C1 segment of cervical spinal cord (tissue), 14 donors: ENCODE results near the gene PTCD2.
A peak's percentile ranks its signal among the peaks of the same experiment; 100 is the strongest.
"Not testable (repeated sequence)": the region's sequence is repeated elsewhere in the genome, so short reads cannot be mapped to it uniquely, and the experiment has no call there.

Experiments used
- DNase-seq, 14 donors: peaks; one replicate each; lab custom pipeline; 2025; lab: John Stamatoyannopoulos, UW

The PTCD2 gene

GRCh38 chr5:72379936-72380335, 59.8 kb downstream of the PTCD2 start:
- DNase-seq, result no peak

- no peak for DNase-seq
Observed at GRCh38 chr5:72380492-72381274, 60.5 kb downstream of the PTCD2 start.

DNA sequence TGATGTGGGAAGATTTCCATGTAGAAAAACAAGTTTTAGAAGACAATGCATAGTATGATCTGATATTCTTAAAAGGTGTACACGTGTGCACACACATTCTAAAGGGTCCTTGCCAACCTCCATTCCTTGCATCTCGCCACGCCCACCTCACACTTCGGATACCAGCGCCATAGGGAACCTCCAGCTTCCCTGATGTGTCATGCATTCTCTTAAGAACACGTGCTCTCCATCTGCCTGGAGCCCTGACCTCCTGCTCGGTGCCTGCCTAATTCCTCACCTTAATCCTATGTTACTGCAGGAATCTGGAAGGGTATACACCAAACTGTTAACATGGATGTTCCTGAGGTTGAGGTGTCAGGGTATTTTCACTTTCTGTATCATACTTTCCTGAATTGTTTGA, 63.1 kb downstream of the PTCD2 start:
- no peak for DNase-seq

GRCh38 chr5:72383726-72384125, 63.6 kb downstream of the PTCD2 start:
- no peak for DNase-seq

- DNase-seq, result no peak
Observed at GRCh38 chr5:72386639-72387038, 66.5 kb downstream of the PTCD2 start.

GRCh38 chr5:72387985-72388384, 67.8 kb downstream of the PTCD2 start:
- DNase-seq, result no peak

GRCh38 chr5:72388646-72389045, 68.5 kb downstream of the PTCD2 start:
- DNase-seq, result no peak

- no peak for DNase-seq
Observed at GRCh38 chr5:72390836-72391235, 70.7 kb downstream of the PTCD2 start.

- DNase-seq, result no peak
Observed at GRCh38 chr5:72392326-72392733, 72.2 kb downstream of the PTCD2 start.

GRCh38 chr5:72393052-72393451, 72.9 kb downstream of the PTCD2 start:
- no peak for DNase-seq

GRCh38 chr5:72394688-72395087, 74.5 kb downstream of the PTCD2 start:
- peak in 1 of 14 donors; percentile 1 for DNase-seq

GRCh38 chr5:72397836-72398235, 77.7 kb downstream of the PTCD2 start:
- DNase-seq, result no peak

GRCh38 chr5:72400950-72401349, 80.8 kb downstream of the PTCD2 start:
- DNase-seq, result no peak

DNA sequence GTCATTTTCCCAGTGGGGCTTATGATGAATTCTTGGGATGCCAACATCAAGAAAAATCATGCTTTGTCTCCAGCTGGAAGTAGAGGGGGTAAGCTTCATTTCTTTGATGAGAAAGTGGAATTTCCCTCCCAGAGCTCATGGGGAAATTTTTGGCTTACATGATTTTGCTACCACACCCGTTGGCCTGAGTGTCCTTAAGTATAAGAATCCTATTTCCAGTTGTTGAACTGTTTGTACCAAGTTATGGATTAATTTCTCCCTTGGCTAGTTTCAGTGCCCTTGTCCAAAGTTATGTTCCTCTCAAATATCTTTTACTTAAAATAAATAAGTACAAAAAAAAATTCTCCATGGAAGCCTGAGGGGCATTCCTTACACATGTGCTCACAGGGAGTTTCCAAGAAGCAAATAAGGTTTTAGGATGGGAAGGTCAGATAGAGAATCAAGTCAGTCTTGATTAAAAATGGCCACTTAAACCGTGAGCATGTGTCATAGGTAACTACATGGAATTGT, 82.3 kb downstream of the PTCD2 start:
- DNase-seq, result no peak

GRCh38 chr5:72402959-72403628, 82.9 kb downstream of the PTCD2 start:
- DNase-seq, result no peak

GRCh38 chr5:72404771-72405170, 84.6 kb downstream of the PTCD2 start:
- not testable (repeated sequence) for DNase-seq

DNA sequence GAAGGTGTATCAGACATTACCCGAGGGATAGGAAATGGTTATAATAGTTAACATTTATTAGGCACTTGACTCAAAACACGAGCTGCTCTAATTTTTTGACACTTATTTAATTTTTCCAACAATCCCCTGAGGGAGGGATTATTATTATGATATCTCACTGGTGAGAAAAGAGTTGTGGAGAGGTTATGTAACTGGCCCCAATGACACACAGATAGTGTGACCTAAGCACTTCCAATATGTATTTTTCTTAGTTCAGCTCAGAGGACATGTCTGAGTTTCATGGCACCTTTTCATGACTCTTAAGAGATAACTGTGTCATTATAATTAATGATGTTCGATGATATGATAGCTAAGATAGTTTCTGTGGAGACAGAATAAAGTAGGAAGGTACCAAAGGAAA, 86.9 kb downstream of the PTCD2 start:
- no peak for DNase-seq

DNA sequence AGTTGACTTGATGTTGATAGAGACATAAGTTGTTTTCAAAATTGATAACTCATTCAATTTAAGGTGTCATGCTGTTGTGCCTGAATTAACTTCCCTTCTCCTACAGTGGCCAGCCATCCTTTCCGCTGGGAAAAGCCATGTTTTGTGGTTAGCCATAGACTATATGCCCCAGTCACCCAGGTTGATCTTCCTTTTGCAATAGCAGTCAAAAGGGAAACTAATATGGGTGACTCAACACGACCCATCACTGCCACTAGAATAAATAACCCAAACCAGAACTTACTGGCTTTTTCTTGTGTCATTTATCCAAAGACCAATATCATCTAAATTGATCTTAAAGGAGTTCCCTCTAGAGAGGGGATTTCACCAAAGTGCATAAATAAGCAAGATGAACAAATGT, 87.4 kb downstream of the PTCD2 start:
- DNase-seq, result no peak

- DNase-seq, result no peak
Observed at GRCh38 chr5:72408127-72408526, 88.0 kb downstream of the PTCD2 start.

- DNase-seq, result no peak
Observed at GRCh38 chr5:72408603-72409002, 88.4 kb downstream of the PTCD2 start.

GRCh38 chr5:72410688-72411295, 90.6 kb downstream of the PTCD2 start:
- DNase-seq, result no peak

- no peak for DNase-seq
Observed at GRCh38 chr5:72412283-72413055, 92.3 kb downstream of the PTCD2 start.
